GM19463 (cell line): Measurements from ENCODE around the gene EDN2.

ENCODE experiments used
- ATAC-seq: cut with Tn5 transposase; IDR thresholded peaks from one replicate; pipeline ENCODE4 v1.9.1; 2021; ENCODE audit warnings: mild to moderate bottlenecking, moderate library complexity; ENCODE audit not compliant: unreplicated experiment

The EDN2 gene

DNA sequence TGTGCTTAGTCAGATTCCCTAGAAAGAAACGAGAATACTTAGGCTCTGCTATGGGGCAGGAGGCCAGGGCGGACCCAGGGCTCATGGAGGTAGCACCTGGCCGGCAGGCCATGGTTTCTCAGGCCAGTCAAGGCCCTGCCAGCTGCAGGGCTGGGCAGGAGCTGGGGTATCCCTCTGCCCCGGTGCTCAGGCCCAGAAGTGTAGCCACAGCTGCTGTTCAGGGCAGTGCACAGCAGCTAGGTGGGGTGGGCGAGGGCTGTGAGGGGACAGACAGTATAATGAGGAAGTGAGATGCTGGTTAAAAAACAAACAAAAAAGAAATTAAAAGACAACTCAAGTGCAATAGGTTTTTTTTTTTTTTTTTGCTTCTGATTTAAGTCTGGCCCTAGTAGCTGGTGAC, 34.0 kb upstream of the EDN2 start:
- no peak for ATAC-seq

DNA sequence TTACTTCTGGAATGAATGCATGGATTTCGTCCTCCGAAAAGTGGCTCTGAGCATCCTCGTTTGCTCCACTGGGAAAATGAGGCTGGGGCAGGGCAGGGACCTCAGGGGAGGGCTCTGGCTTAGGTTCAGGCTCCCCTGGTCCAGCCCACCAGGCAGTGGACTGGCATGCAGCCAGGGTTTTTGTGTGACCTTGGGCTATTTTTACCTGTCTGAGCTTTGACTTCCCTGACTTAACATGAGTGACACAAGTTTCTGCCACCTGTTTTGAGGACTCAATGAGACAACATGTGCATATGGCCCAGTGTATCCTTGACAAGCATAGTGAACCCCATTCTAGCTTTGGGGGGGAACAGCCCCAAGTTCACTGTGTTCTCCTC, 32.6 kb upstream of the EDN2 start:
- ATAC-seq, result no peak

DNA sequence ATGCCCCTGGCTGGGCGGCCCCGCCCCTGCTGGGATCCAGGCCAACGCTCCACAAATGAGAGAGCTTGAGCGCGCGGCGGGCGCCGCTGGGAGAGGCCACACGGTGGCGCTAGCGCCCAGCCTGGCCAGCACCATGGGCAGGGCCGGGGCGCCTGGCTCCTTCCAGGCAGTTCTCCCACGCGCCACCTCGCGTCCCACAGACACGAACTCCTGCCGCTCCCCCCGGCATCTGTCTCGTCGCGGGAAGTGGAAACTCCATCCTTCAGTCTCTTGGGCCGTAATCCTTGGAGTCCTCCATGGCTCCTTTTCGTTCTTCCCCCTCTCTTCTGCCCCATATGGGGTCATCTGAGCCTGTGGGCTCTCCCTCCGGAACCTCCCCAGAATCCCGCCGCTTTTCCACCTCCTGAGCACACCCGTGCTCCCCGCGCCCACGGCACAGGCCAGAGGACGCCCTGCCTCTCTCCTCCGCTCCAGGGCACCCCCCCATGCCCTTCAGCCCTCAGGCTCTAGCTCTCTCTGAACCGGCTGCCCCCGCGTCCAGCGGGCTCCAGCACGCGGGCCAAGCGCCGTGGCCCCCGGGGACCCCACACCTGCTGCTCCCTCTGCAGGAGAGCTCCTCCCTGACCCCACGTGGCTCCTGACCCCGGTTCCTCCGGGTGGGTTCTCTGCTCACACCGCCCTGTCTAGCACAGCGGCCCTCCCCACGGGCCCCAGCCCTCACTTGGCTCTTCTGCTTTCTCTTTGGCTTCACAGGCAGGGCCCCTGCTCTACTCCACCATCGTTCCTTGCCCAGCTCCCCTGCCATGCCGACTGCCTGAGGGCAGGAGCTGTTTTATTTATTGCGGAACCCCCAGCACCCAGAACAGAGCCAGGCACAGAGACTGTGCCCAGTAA, 31.9 kb upstream of the EDN2 start:
- ATAC-seq, result peak; percentile 73

DNA sequence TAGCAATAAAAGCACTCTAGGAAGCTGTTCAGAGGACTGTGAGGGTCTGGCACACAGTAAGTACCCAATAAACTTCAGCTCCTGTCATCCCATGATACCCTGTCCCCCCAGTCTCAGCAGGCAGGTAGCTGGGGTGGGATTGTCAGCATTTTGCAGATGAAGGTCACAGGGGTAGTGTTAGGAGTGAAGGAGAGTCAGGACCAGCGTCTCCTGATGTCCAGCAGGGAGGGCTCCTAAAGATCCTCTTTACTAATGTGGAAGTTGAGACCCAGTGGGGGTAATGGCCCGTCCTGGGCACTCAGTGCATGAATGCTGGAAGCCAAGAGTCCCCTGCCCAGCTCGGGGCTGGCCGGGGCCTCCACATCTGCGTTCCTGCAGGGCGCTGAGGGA, 31.3 kb upstream of the EDN2 start:
- ATAC-seq, result no peak

DNA sequence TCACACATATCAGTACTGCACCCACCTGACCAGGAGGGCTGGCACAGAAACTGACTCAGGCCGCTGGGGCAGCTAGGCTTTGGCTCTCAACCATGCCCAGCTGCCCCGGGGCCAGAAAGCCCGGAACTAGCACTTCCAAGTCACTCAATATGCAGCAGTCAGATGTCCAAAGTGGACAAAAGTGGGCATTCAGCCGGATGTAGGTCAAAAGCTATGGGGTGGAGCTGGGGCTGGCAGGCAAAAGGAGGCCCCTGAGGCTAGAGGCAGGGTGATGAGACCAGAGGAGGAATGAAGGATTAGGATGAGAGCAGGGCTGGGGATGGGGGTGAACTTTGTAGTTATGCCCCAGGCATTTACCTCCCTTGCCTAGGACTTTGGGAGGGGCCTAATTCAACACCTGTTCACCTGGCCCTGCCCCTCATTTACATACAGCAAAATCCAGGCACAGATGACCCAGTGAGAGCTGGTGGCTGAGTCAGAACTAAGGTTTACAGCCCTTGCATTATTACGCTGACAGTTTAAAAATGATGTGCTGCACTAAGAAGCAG, 30.7 kb upstream of the EDN2 start:
- ATAC-seq, result no peak

DNA sequence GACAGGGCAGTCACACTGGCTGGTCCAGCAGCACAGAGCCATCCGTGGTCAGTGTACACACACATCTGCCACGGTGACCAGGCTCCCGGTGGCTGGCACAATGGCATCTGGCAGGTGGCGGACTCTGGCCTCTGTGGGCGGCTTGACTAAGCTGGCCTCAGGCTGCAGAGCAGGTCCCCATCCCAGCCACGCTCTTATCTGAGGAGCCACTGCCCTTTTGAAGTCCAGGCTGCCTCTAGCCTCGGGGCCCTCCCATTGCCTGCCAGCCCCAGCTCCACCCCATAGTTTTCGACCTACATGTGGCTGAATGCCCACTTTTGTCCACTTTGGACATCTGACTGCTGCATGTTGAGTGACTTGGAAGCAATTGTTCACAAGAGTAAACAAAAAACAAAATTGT, 29.9 kb upstream of the EDN2 start:
- ATAC-seq, result no peak

DNA sequence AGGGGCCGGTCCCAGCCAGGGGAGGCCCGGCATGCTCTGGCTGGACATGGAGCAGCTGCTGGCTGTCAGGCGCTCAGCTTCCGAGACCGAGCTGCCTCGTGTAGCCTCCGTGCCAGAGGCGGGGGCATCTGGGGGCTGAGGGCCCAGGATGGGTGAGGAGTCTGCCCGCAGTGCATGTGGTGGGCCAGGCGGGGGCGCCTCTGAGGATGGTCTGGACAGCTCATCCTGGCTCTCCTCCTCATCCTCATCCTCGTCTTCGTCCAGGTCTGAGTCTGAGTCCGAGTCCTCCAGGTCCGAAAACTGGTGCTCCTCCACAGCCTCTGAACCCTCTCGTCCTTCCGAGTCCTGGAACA, 28.9 kb upstream of the EDN2 start:
- no peak for ATAC-seq

DNA sequence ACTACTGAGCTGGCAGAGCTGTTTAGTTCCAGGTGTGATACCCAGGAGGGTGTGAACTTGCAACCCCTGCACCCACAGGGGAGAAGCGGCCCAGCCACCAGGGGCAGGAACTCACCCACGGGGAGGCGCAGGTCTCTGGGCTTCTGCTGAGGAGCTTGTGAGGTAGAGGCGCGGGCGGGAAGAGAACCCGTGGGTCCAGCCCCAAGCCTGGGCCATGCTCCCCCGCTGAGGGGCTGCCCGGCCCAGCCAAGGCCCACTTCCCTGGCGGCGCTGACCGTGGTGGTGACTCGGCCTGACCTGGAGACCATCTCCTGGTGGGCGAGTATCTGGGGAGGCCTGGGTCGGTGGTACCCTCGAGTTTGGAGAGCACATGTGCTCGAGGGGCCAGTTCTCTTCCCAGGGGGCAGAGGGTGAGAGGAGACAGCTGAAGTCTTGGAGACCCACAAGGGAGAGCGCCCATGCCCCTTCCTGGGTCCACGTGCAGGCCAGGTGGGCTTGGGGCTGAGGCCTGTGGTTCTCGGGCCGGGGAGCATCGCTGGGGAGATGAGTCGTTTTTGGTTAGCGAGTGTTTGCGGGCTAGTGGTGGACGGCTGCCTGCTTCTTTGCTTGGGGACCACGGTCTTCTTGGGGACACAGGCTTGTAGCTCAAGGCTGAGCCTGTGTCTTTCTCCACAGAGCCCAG, 28.4 kb upstream of the EDN2 start:
- ATAC-seq, result no peak

DNA sequence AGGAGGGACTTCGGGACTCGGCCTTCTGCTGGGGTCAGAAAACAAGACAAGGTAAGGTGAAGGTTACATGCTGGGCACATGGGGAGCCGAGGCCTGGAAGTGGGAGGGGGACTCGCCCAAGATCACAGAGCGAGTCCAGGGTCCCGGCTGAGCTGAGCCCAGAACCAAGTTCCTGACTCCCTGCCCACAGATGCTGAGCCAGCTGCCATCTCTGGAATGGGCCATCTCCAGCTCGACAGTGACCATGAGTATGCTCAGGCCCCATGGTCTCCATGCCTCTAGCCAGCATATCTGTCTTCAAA, 26.7 kb upstream of the EDN2 start:
- ATAC-seq, result no peak

DNA sequence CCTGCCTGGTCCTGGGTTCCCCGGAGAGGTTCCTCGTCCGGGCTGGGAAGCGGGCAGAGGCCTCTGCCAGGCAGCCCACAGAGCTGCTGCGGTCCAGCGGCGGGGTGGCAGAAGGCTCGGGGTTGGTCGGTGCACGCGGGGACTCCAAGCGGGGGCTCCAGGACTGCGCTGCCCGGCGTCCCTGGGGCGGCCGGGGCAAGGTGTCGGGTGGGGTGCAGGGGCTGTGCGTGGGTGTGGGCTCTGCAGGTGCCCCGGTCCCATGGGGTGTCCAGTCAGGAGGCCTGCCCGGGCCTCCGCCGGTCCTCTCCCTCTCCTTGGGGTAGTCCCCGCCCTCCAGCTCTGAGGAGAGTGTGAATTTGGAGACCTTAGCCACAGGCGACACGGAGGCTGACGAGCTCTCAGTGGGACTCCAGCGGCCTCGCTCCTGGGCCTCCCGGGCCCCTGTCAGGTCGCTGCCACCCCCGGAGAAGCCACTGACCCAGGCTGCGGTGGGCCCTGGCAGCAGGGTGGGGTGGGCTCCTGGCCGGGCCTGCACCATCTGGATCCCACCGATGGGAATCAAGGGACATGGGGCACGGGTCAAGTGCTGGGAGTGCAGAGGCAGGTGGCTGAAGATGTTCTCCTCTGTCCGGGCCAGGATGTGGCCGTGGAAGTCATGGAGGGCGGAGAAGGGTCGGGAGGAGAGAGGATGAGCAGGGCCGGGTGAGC, 26.2 kb upstream of the EDN2 start:
- no peak for ATAC-seq

DNA sequence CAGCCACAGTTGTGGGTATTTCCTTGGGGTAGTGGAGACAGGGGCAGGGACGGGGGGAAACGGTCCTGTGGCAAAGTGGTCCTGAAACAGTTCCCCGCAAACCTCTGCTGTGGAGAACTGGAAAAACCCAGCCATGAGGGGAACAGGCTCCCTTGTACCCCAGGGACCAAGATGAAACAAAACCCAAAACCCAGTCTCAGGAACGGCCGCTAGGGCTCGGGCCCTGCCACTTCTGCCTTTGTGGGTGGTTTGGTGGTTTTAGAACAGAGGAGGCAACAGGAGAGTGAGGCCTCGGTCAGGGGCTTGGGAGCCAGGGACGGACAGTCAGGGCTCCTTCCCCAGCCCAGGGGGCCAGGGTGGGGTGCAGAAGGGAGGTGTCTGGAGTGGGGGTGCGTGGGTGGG, 24.8 kb upstream of the EDN2 start:
- no peak for ATAC-seq

DNA sequence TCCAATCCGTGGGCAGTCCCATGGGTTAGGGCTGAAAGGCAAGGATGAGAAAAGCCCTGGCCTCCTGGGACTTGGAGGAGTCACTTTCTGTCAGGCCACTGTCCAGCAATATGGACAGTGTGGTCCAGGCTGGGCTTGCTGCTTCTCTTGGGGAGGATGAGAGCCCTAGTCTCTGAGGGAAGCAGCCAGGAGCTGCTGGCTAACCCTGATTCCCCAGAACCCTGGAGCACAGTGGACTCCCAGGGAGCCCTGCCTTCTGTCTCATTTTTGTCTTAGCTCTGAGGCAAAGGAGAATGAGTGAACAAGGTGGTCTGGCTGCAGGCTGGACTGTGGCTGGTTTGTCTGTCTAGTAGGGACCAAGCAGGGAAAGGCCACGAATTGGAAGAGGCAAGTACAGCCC, 23.8 kb upstream of the EDN2 start:
- ATAC-seq, result no peak

DNA sequence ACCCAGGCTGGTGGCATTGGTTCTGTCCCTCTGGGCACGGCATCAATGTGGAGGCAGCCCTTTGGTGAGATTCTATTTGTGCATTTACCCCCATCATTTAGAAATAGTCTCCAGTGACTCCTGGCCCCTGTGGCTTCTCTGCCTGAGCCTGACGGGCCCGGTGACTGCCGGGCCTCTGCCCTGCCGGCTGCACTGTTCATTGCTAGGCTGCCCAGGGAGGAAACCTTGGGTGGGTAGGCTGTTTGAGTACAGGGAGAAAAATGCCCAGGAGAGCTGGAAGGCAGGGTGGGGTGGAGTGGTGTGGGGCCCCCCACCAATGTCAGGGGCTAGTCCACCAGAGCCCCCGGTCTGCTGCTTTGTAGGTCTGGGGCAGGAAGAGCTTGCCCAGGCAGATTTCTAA, 23.4 kb upstream of the EDN2 start:
- no peak for ATAC-seq

DNA sequence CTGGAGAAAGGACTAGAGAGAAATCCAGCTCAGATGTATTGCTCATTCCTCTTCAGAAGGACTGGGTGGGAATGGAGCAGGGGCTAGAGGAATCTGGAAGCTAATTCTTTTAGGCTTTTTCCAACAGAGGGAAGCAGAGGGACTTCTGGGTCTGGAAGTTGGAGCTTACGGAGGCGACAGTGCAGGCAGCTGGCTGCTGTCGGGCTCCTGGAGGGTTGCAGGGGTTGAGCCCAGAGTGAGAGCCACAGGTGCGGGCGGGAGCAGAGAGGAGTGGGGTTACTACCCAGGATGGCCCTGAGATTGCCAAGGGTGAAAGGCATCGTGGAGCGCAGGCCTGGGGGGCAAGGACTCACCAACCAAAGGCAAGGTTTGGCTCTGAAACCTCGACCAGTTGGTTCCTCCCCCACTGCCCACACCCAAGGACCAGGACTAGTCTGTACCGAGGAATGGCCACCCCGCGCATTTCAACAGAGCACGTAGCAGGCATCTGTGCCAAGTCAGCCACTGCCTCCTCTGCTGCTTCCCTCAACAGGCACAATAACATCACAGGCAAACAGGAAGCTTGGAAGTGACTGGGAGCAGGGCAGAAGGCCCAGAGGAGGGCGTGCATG, 22.7 kb upstream of the EDN2 start:
- no peak for ATAC-seq

DNA sequence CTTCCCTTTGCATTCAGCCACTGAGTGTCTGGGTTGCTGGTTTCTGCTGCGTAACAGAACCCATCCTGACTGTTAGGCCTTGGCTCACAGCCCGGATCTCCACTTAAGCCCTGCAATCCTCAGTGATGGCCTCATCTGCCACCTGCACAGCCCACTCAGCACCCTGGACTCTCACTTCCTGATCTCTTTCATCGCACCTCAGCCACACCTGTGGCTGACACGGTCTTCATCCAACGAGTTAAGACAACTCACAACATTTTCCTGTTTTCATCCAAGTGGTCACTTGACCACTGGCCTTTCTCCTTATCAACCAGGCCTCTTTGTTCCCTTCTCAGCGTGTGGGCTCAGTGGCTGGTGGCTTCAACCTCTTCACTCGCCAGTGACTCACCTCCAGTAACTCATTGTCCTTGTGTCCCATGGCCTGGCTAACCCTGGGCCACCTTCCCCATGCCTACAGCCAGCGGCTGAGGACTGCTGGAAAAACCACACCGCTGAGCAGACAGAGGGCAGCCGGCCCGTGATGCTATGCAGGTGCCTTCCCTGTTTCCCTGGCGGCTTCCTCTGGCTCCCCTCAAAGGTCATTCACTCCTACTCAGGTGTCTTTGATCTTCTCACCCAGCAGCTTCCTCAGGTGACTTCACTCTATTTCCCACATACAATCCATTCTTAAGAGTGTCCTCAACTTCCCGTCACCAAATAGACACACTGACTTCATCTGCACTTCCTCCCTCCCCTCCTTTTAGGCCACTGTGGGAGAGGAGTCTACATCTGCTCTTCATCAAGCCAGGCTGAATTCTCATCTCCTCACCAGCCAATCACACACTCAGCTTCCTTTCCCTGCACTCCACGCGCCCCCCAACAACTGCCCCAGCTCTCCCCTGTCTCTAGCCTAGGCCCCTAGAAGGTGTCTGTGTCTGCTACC, 19.9 kb upstream of the EDN2 start:
- no peak for ATAC-seq

DNA sequence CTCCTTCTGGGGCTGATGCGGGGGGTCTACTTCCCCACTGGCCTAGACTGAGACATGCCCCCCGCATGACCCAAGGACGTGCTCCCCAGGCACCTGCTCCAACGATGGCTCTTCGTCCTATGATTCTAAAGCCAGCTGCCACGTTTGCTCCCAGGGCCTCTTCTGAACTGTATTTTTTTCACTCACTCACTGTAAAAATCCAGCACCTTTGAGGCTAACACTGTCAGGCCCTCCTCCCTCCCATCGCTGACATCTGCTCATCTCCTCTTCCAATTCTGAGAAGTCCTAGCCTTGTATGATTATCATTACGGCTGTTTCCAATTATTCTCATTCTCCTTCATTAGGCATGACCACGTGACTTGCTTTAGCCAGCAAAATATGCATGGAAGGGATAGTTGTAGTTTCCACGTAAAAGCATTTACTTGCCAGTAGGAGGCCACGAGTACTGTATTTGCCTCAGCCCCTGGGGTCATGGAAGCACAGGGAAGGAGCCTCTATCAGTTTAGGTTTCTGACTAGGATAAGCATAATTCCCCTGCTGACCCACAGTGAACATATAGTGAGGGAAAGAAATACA, 19.1 kb upstream of the EDN2 start:
- ATAC-seq, result no peak

DNA sequence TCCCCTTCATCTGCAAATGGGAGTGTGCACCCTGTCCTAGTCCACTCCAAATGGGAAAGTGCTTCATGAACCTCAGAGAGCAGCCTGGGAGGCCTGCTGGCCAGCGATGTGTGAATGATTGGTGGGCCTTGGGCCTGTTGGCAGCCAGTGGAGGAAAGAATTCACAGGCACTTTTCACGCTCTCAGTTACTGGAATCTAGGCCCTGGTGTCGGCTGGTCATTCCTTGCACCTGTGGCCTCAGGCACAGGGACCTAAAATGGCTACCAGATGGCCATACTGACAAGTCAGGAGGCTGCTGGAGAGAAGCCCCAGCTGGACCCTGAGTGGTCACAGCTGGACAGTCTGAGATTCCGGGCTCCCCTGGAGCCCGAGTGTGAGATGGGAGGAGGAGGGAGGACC, 18.4 kb upstream of the EDN2 start:
- ATAC-seq, result no peak

DNA sequence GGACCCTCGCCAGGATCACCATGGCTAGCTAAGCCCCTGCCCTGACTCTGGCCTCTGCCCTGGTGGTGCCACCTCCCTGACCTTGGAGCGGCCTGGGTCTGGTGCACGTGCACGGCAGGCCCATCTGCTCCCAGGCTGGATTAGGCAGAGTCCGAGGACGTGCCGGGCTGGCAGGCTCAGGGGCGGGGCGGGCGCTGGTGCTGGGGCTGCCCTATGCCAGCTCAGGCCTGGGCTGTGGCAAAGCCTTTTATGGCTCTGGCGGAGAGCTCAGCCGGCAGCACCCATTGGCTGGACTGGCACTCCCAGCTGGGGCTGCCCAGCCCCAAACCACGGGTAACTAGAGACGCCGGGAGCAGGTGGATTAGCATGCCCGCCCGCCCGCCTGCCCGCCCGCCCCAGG, 17.1 kb upstream of the EDN2 start:
- no peak for ATAC-seq

DNA sequence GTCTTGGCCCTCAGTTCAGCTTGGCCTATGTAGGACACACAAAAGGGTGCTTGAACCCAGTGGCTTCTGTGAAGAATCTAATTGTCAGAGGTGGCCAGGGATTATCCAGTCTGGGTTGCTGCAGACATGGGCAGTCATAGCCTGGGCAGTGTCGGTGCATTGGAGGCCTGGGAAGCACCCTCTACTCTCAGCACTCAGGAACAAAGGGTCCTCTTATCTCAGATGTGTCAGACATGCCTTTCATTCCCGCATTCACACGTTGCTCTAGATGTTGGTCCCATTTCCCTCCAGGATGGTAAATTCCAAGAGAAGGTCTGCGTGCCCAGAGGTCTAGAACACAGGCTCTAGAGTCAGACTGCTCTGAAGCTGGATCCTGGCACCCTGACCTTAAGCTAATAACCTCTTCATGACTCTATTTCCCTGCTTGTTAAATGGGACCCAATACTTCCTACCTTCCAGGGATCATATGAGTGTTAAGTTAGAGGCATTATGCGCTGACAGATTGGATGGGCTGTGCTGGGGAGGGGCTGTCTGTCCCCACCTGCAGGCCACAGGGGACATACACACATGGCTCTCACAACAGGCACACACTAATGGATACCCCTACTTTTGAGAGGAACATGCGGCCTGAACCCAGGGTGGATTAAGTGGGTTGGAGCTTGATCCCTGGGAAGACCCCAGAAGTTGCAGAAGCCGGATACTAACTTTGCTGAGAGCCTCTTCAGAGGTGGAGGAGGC, 16.5 kb upstream of the EDN2 start:
- no peak for ATAC-seq
